SK-N-MC (cell line): ENCODE data around the gene OMD.

Source experiments
- EZH2 ChIP-seq: fragments of 200-600 bp; sonication (generic); IDR thresholded peaks from one replicate; pipeline ENCODE4 v1.6.1; 2017; ENCODE audit warnings: antibody characterized with exemption
- FOXP2 ChIP-seq: optimal IDR thresholded peaks from 2 replicates; pipeline ENCODE3; 2011; ENCODE audit warnings: mild to moderate bottlenecking, moderate library complexity; ENCODE audit not compliant: insufficient read depth; ENCODE audit errors: extremely low read length, control extremely low read depth
- POLR2AphosphoS5 ChIP-seq: IDR thresholded peaks from 2 replicates; pipeline ENCODE4 v1.6.1; 2012; ENCODE audit warnings: mild to moderate bottlenecking, low read depth, low read length, borderline replicate concordance

DNA sequence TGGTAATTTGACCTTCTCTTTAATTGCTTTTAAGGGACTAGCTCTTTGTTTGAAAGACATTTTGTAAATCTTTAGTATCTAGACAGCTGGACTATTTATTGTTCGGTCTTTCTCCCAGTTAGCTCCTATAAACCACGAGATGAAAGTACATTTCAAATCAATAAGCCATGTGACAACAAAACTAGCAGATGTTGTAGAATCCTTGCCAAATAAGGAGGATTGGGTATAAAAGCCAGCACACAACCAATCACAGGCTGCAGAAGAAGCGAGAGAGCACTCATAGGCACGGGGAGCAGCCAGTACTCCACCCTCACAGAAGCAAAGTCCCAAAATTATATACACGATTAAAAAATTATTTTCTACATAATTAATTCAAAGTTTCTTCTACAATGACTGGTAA lies 8.1 kb upstream of the OMD start:
- TF ChIP-seq POLR2AphosphoS5 (no peak), EZH2 (no peak), FOXP2 (no peak)
